Measurements from ENCODE around the gene NACC2.

Gene NACC2

GRCh38 chr9:135990468-135991429, 104.3 kb downstream of the NACC2 start:
- DNase-seq = peak; percentile 73

GRCh38 chr9:135989722-135990467, 105.2 kb downstream of the NACC2 start:
- no peak for DNase-seq

- DNase-seq = no peak
Measured at GRCh38 chr9:135989157-135989556, 105.9 kb downstream of the NACC2 start.

GRCh38 chr9:135988493-135988892, 106.6 kb downstream of the NACC2 start:
- DNase-seq = no peak

GRCh38 chr9:135987838-135988404, 107.2 kb downstream of the NACC2 start:
- DNase-seq = no peak

- DNase-seq = no peak
Measured at GRCh38 chr9:135986605-135987004, 108.5 kb downstream of the NACC2 start.

GRCh38 chr9:135985889-135986288, 109.2 kb downstream of the NACC2 start:
- DNase-seq = no peak

- DNase-seq = no peak
Measured at GRCh38 chr9:135985459-135985774, 109.7 kb downstream of the NACC2 start.

GRCh38 chr9:135984072-135984710, 110.9 kb downstream of the NACC2 start:
- DNase-seq = no peak

GRCh38 chr9:135983208-135984071, 111.6 kb downstream of the NACC2 start:
- no peak for DNase-seq

GRCh38 chr9:135982499-135983207, 112.4 kb downstream of the NACC2 start:
- DNase-seq = no peak

- no peak for DNase-seq
Measured at GRCh38 chr9:135980926-135981630, 114.0 kb downstream of the NACC2 start.

- DNase-seq = no peak
Measured at GRCh38 chr9:135979547-135980166, 115.4 kb downstream of the NACC2 start.

- DNase-seq = no peak
Measured at GRCh38 chr9:135978642-135979546, 116.2 kb downstream of the NACC2 start.

- DNase-seq = no peak
Measured at GRCh38 chr9:135976944-135977343, 118.1 kb downstream of the NACC2 start.

- DNase-seq = no peak
Measured at GRCh38 chr9:135976531-135976930, 118.6 kb downstream of the NACC2 start.

- peak; percentile 30 for DNase-seq
Measured at GRCh38 chr9:135975834-135976233, 119.3 kb downstream of the NACC2 start.

GRCh38 chr9:135974220-135974573, 120.9 kb downstream of the NACC2 start:
- no peak for DNase-seq
